Activated CD4-positive, CD25-positive, alpha-beta regulatory T cell treated with anti-CD3 and anti-CD28 coated beads, Interleukin-2, amount 50 U/mL, for 16 hours (primary cell): ENCODE measurements around the gene LRBA.
"Not testable (repeated sequence)": the region's sequence is repeated elsewhere in the genome, so short reads cannot be mapped to it uniquely, and the experiment has no call there.

ENCODE experiments used
- DNase-seq: peaks from one replicate; pipeline ENCODE4 v3.0.0-alpha.2; 2020; ENCODE audit warnings: low read depth, low spot score

LRBA gene

GRCh38 chr4:150569384-150569987 lies 445.6 kb downstream of the LRBA start:
- no peak for DNase-seq

GRCh38 chr4:150567070-150567469 lies 448.0 kb downstream of the LRBA start:
- DNase-seq = no peak

GRCh38 chr4:150564967-150565366 lies 450.1 kb downstream of the LRBA start:
- not testable (repeated sequence) for DNase-seq

- no peak for DNase-seq
Observed at GRCh38 chr4:150562751-150563150, 452.3 kb downstream of the LRBA start.

GRCh38 chr4:150562250-150562649 lies 452.8 kb downstream of the LRBA start:
- no peak for DNase-seq

- DNase-seq = no peak
Observed at GRCh38 chr4:150561143-150561737, 453.8 kb downstream of the LRBA start.

- DNase-seq = not testable (repeated sequence)
Observed at GRCh38 chr4:150557811-150558210, 457.3 kb downstream of the LRBA start.

GRCh38 chr4:150547154-150547838 lies 467.8 kb downstream of the LRBA start:
- DNase-seq = no peak

GRCh38 chr4:150546286-150546685 lies 468.8 kb downstream of the LRBA start:
- DNase-seq = no peak

GRCh38 chr4:150543042-150543441 lies 472.0 kb downstream of the LRBA start:
- DNase-seq = no peak

GRCh38 chr4:150541681-150542080 lies 473.4 kb downstream of the LRBA start:
- no peak for DNase-seq

- DNase-seq = no peak
Observed at GRCh38 chr4:150540959-150541360, 474.1 kb downstream of the LRBA start.

- no peak for DNase-seq
Observed at GRCh38 chr4:150540536-150540935, 474.5 kb downstream of the LRBA start.

- not testable (repeated sequence) for DNase-seq
Observed at GRCh38 chr4:150537911-150538310, 477.2 kb downstream of the LRBA start.

GRCh38 chr4:150534818-150535217 lies 480.3 kb downstream of the LRBA start:
- DNase-seq = no peak

GRCh38 chr4:150533673-150534072 lies 481.4 kb downstream of the LRBA start:
- no peak for DNase-seq

- DNase-seq = no peak
Observed at GRCh38 chr4:150525321-150525868, 489.7 kb downstream of the LRBA start.

- no peak for DNase-seq
Observed at GRCh38 chr4:150518559-150518958, 496.5 kb downstream of the LRBA start.

GRCh38 chr4:150515135-150515534 lies 499.9 kb downstream of the LRBA start:
- DNase-seq = no peak

- no peak for DNase-seq
Observed at GRCh38 chr4:150514709-150515108, 500.4 kb downstream of the LRBA start.

GRCh38 chr4:150510176-150510865 lies 504.8 kb downstream of the LRBA start:
- DNase-seq = no peak

- DNase-seq = not testable (repeated sequence)
Observed at GRCh38 chr4:150507656-150508055, 507.4 kb downstream of the LRBA start.
